Esophagus muscularis mucosa (tissue), 3 donors: Measurements from ENCODE around the gene PCK1.

Source experiments
- POLR2AphosphoS5 ChIP-seq, 2 donors: sonication (generic); formaldehyde crosslinking; IDR thresholded peaks; one replicate each; pipeline ENCODE4 v1.6.1; 2017; ENCODE audit warnings: antibody characterized with exemption in 2 of 2
- TF ChIP-seq, protein P1 (sequence below), 3 experiments: fragments of 200-600 bp in 2 of 3; fragments of 450-650 bp in 1 of 3; sonication (generic) in 2 of 3; IDR thresholded peaks; one replicate each; pipeline ENCODE4 v1.5.1; 2017 to 2019; ENCODE audit warnings: antibody characterized with exemption in 3 of 3, mild to moderate bottlenecking in 2 of 3, moderate library complexity in 1 of 3

DNA sequence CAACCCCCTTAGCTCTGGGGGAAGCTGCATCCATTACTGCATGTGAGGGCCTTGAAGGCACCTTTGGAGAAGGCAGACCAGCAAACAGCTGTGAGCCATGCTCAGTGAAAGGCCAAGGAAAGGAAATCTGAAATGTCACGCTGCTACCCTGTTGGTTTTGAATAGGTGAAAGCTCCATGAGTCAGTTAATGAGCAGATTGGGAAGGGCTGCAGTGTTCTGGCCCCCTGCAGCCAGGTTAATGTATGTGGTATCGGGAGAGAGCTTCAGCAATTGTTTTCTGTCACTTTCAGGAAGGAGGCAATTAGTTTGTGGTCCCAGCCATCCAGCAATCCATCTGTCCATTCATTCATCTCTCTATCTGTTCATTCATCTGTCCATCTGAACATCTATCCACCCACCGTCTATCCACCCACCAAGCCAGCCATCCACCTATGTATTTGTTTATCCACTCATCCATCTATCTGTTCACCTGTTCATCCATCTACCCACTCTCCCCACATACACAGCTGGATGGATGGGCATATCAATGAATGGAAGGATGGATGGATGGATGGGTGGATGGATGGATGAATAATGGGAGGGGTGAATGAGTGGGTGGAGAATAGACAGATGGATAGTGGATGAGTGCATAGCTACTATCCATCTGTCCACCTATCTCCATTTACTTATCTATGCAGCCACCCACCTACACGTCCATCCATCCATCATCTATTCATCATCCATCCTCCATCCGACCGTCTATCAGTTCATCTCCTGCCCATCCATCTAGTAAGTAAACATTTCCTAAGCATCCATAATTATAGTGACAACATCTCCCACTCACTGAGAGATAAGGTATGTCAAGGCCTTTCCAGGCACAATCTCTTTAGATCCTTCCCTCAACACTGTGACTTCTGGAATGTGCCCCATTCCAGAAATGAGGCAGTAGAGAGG is 16.0 kb downstream of the PCK1 start:
- TF ChIP-seq, protein P1, sequence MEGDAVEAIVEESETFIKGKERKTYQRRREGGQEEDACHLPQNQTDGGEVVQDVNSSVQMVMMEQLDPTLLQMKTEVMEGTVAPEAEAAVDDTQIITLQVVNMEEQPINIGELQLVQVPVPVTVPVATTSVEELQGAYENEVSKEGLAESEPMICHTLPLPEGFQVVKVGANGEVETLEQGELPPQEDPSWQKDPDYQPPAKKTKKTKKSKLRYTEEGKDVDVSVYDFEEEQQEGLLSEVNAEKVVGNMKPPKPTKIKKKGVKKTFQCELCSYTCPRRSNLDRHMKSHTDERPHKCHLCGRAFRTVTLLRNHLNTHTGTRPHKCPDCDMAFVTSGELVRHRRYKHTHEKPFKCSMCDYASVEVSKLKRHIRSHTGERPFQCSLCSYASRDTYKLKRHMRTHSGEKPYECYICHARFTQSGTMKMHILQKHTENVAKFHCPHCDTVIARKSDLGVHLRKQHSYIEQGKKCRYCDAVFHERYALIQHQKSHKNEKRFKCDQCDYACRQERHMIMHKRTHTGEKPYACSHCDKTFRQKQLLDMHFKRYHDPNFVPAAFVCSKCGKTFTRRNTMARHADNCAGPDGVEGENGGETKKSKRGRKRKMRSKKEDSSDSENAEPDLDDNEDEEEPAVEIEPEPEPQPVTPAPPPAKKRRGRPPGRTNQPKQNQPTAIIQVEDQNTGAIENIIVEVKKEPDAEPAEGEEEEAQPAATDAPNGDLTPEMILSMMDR (IDR thresholded peaks at IDR 0.05), result no peak
- TF ChIP-seq POLR2AphosphoS5 (IDR thresholded peaks at IDR 0.05), result no peak
